ENCODE data around the gene RPL37A.

GRCh38 chr2:216450784-216451183 is 47.9 kb upstream of the RPL37A start:
- TF ChIP-seq CTCF (IDR thresholded peaks at IDR 0.05 in 8 of 11, conservative IDR thresholded peaks at IDR 0.05 in 3 of 11) = no peak
- TF ChIP-seq POLR2A (IDR thresholded peaks at IDR 0.05) = no peak

Measured in spleen (tissue), 7 donors.